Measurements from ENCODE around the gene PTGER1.

DNA sequence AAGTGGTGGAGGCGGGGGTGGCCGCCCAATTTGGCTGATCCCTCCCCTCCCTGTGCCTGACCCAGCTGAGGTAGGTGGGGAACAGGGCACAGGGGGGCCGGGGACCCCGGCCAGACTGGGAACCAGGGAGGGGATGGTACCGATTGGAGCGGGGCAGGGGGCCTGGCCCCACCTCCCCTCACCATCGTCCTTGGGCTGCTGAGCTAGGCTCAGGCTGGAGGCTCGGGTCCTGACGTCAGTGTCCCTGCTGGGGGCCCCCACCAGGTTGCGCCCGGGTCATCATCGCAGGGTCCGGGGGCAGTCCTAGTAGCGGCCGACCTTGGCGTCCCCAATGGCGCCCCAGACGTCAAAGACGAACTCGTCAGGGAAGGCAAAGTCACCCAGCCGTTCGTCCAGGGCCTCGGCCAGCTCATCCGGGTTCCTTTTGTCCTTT, 3.0 kb upstream of the PTGER1 start:
- TF ChIP-seq, protein P1, sequence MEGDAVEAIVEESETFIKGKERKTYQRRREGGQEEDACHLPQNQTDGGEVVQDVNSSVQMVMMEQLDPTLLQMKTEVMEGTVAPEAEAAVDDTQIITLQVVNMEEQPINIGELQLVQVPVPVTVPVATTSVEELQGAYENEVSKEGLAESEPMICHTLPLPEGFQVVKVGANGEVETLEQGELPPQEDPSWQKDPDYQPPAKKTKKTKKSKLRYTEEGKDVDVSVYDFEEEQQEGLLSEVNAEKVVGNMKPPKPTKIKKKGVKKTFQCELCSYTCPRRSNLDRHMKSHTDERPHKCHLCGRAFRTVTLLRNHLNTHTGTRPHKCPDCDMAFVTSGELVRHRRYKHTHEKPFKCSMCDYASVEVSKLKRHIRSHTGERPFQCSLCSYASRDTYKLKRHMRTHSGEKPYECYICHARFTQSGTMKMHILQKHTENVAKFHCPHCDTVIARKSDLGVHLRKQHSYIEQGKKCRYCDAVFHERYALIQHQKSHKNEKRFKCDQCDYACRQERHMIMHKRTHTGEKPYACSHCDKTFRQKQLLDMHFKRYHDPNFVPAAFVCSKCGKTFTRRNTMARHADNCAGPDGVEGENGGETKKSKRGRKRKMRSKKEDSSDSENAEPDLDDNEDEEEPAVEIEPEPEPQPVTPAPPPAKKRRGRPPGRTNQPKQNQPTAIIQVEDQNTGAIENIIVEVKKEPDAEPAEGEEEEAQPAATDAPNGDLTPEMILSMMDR (conservative IDR thresholded peaks at IDR 0.05; ENCODE audit: low read length) = no peak
- no peak for TF ChIP-seq EZH2phosphoT487 (IDR thresholded peaks at IDR 0.05; ENCODE audit: borderline replicate concordance, low read depth, low read length)
